GM23248 (cell line): ENCODE results near the gene IDH3G.

Source experiments
- EZH2 ChIP-seq: fragments of 200-600 bp; sonication (generic); IDR thresholded peaks from 2 replicates; pipeline ENCODE4 v1.6.1; 2018; ENCODE audit warnings: antibody characterized with exemption, mild to moderate bottlenecking; ENCODE audit not compliant: insufficient read depth, poor library complexity, severe bottlenecking
- EZH2phosphoT487 ChIP-seq: fragments of 200-600 bp; sonication (generic); IDR thresholded peaks from 2 replicates; pipeline ENCODE4 v1.6.1; 2018; ENCODE audit warnings: antibody characterized with exemption, moderate library complexity, mild to moderate bottlenecking, low read depth; ENCODE audit not compliant: insufficient read depth

- TF ChIP-seq EZH2: no peak
- no peak for TF ChIP-seq EZH2phosphoT487
Observed at GRCh38 chrX:153782313-153782712, 11.9 kb downstream of the IDH3G start.
